Fibroblast of villous mesenchyme (primary cell): ENCODE data around the gene NRG3. TPM values are rescaled to one million over a fixed set of nuclear protein-coding genes. Genes with fewer than 3 reads are reported as not detected.

ENCODE experiments used
- DNase-seq: peaks from one replicate; pipeline ENCODE4 v3.0.0-alpha.2; 2010; ENCODE audit warnings: low read depth
- H3K4me3 ChIP-seq: 2 replicates; pipeline ENCODE4 v1.5.1; 2011; ENCODE audit warnings: low read depth, mild to moderate bottlenecking, low read length
- CTCF ChIP-seq: IDR thresholded peaks from 2 replicates; pipeline ENCODE4 v1.5.1; 2012; ENCODE audit warnings: low read depth, mild to moderate bottlenecking, low read length; ENCODE audit not compliant: insufficient read depth
- total RNA-seq: library from RNA; depleted of rRNA; stranded (reverse); fragments of >200 nt; gene quantifications from 2 replicates; pipeline ENCODE4 v1.2.3, GENCODE V29; 2012

NRG3 gene
- total RNA-seq, 1 donor = not detected

GRCh38 chr10:81872206-81872862 lies 2.7 kb upstream of the NRG3 start:
- H3K4me3 ChIP-seq = no peak overlapping the region
- TF ChIP-seq CTCF = no peak
- no peak for DNase-seq

- no peak for DNase-seq
- no peak for TF ChIP-seq CTCF
- no peak overlapping the region for H3K4me3 ChIP-seq
Measured at GRCh38 chr10:81873231-81873931, 1.6 kb upstream of the NRG3 start.

GRCh38 chr10:81873932-81874816 lies 820 bp upstream of the NRG3 start:
- no peak overlapping the region for H3K4me3 ChIP-seq
- DNase-seq = peak; percentile 4
- TF ChIP-seq CTCF = no peak

- no peak overlapping the region for H3K4me3 ChIP-seq
- no peak for TF ChIP-seq CTCF
- DNase-seq = no peak
Measured at GRCh38 chr10:81875467-81876252, 666 bp downstream of the NRG3 start.

- no peak overlapping the region for H3K4me3 ChIP-seq
- no peak for DNase-seq
- TF ChIP-seq CTCF = no peak
Measured at GRCh38 chr10:81876253-81877077, 1.5 kb downstream of the NRG3 start.

- no peak for DNase-seq
- no peak overlapping the region for H3K4me3 ChIP-seq
- no peak for TF ChIP-seq CTCF
Measured at GRCh38 chr10:81877596-81877995, 2.6 kb downstream of the NRG3 start.
